Astrocyte of the spinal cord (primary cell): ENCODE results near the gene ITGA1.

ENCODE experiments used
- DNase-seq: peaks from one replicate; pipeline ENCODE4 v3.0.0; 2011; ENCODE audit warnings: low read depth, low spot score
- H3K4me3 ChIP-seq: 2 replicates; pipeline ENCODE4 v1.5.1; 2011; ENCODE audit warnings: low read depth, mild to moderate bottlenecking, low read length, moderate library complexity
- in situ Hi-C: cut with HindIII; loops from 2 replicates; pipeline ENCODE4 v1.10.0; 2017; ENCODE audit warnings: low sequenced_read_pairs
- TF ChIP-seq, protein P1 (sequence below): IDR thresholded peaks from 2 replicates; pipeline ENCODE4 v1.5.1; 2012; ENCODE audit warnings: low read depth, mild to moderate bottlenecking, low read length, inconsistent platforms

ITGA1 gene

DNA sequence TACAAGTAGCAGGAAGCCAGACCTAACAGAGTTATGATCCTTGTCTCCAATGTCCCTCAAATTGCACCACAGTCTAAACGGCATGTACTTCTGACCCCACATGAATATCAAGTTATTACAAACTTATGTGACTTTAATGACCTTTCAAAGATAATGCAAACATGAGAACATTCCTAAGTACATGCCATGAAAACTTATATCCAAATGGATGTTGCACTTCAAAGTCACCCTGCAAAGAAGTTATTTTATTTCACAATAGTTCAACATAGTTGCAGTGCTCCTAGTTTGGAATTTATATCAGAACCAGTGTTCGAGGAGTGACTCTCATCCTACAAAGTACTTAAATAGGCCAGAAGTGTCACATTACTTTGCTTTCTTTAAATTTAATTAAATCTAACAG lies 41.2 kb upstream of the ITGA1 start:
- no peak for DNase-seq
- H3K4me3 ChIP-seq: no peak overlapping the region
- in situ Hi-C loops: no loop called here
- TF ChIP-seq, protein P1, sequence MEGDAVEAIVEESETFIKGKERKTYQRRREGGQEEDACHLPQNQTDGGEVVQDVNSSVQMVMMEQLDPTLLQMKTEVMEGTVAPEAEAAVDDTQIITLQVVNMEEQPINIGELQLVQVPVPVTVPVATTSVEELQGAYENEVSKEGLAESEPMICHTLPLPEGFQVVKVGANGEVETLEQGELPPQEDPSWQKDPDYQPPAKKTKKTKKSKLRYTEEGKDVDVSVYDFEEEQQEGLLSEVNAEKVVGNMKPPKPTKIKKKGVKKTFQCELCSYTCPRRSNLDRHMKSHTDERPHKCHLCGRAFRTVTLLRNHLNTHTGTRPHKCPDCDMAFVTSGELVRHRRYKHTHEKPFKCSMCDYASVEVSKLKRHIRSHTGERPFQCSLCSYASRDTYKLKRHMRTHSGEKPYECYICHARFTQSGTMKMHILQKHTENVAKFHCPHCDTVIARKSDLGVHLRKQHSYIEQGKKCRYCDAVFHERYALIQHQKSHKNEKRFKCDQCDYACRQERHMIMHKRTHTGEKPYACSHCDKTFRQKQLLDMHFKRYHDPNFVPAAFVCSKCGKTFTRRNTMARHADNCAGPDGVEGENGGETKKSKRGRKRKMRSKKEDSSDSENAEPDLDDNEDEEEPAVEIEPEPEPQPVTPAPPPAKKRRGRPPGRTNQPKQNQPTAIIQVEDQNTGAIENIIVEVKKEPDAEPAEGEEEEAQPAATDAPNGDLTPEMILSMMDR: no peak

DNA sequence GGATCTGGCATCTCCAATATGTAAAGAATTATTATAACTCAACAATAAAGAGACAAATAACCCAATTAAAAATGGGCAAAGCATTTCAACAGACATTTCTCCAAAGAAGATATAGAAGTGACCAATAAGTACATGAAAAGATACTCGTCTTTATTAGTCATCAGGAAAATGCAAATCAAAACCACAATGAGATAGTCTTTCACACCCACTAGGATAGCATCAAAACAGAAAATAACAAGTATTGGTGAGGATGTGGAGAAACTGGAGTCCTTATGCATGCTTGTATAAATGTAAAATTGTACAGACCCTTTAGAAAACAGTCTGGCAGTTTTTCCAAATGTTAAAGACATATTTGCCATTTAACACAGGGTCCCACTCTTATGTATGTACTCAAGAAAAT lies 39.1 kb upstream of the ITGA1 start:
- TF ChIP-seq, protein P1: no peak
- H3K4me3 ChIP-seq: no peak overlapping the region
- DNase-seq: no peak
- in situ Hi-C loops: no loop called here

DNA sequence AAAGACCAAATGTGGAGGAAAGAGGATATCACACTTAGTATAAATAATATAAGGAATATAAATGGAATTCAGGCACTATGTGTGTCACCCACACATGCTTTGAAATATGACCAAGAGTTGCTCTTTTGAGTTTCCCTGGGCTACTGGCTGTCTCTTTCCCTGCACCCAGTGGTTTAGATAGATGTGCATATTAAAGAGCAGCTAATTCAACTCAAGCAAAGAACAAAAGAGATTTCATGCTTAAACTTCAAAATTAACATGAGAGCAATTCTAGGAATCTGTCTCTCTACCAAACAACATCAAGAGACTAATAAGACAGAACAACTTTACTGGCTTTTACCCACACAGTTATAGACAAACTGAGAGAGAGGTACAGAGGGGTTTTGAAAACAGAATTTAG lies 38.0 kb upstream of the ITGA1 start:
- in situ Hi-C loops: no loop called here
- no peak overlapping the region for H3K4me3 ChIP-seq
- no peak for DNase-seq
- TF ChIP-seq, protein P1: no peak

DNA sequence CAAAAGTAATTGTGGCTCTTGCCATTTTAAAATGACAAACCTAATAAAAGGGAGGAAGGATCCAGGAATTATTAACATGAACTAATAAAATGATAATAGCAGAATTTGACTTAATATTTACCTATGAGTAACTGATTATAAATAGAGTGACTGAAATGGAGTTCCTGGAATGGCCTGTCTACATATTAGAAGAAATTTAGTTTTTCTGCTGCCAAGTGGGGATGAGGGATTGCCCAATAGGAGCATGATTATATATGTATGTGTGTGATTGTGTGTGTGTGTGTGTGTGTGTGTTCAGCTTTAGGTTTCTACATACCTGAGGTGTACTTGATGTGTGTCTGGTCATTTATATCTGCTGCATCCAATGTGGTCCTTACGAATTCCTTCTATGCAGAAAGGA lies 36.6 kb upstream of the ITGA1 start:
- TF ChIP-seq, protein P1: no peak
- H3K4me3 ChIP-seq: no peak overlapping the region
- DNase-seq: no peak
- in situ Hi-C loops: no loop called here

DNA sequence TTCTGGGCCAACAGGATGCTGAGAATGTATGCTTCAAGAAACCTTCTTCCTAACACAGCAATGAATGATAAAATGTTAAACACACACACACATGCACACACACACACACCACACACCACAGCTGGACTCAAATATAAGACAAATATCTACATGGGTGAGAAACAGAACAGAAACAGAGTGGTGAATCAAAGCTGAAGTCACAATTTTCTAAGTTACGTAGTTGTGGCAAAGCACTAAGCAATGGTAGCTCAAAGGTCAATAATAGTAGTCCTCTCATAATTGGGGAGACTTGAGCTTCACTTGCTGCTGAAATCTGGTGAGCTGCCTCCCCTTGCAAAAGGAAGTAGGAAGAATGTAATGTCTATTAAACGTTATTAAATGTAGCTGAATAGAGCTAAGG lies 33.7 kb upstream of the ITGA1 start:
- in situ Hi-C loops: no loop called here
- DNase-seq: no peak
- no peak overlapping the region for H3K4me3 ChIP-seq
- TF ChIP-seq, protein P1: no peak

DNA sequence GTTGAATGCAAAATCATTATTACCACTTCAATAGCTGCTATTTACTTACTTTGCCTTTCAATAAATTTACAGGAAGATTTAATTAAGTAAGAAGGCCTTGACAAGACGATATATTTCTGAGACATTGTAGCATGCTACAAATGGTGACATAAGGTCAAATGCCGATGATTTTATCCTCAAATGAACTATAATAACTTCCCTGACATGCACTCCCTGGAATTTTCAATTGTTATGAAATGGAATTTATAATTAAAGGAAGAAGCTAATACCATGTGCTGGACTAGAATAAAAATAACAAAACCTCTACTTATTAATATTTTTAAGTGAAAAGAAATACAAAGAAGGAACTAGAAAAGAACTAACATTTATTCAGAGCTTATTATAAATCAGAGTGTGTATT lies 30.2 kb upstream of the ITGA1 start:
- in situ Hi-C loops: no loop called here
- no peak for DNase-seq
- TF ChIP-seq, protein P1: no peak
- no peak overlapping the region for H3K4me3 ChIP-seq

DNA sequence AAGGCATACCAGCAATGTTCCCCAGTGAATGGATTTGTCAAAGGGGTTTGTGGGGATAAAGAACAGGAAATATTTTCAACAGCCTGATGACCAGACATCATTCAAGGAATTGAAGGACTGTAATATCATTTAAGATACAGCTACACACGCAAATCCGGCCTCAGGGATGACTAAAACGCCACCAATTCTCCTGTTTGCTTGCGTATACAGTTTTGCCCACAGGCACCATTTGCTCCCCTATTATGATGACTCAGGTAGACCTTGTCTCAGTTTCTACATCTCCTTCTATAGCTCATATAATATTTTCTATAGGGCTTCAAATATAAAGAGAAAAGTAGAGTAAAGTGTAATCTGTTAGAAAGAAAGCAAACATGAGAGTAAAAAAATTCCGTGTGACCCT lies 29.7 kb upstream of the ITGA1 start:
- in situ Hi-C loops: no loop called here
- no peak overlapping the region for H3K4me3 ChIP-seq
- no peak for DNase-seq
- TF ChIP-seq, protein P1: no peak
